GM21381 (cell line): ENCODE measurements around the gene ZNF429.
"Not testable (repeated sequence)": the region's sequence is repeated elsewhere in the genome, so short reads cannot be mapped to it uniquely, and the experiment has no call there.

Experiments used
- ATAC-seq: cut with Tn5 transposase; IDR thresholded peaks from one replicate; pipeline ENCODE4 v1.9.1; 2021; ENCODE audit warnings: mild to moderate bottlenecking, moderate library complexity; ENCODE audit not compliant: unreplicated experiment

Gene ZNF429

DNA sequence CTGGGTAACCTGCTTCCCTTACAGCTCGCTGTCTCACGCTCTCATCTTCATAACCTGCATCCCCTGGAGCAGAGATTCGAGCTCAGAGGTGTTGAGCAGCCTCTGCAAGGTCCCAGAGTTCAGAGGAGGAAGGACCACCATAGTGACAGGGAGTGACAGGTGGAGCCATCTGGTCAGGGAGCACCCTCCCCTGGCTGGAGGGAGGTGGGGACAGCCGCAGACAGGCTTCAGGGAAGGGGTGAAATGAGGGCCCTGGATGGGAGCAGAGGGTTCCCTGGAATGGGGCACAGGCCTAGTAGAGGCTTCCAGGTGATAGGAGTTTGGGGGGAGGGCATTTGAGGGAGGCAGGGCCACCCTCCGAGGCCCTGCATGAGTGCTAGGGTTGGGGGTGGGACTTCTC is 82.1 kb downstream of the ZNF429 start:
- ATAC-seq: no peak

GRCh38 chr19:21588065-21588601 is 82.7 kb downstream of the ZNF429 start:
- no peak for ATAC-seq

DNA sequence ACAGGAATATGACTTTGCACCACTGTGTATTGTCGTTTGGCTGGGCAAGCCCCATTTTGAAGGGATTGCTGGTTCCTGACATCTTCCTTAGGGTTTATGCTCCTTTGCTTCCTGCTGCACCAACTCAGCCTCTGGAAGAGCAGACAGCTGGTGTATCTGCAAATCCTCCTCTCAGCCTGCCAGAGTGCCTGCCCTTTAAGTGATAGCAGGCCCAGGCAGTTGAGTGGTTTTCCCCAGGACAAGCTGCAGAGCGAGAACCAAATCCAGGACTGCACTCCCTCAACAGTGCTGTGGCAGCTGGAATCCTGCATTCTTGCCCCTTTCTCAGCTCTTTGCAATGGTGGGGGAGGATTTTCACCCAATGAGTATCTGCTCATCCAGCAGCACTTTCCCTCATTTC is 85.5 kb downstream of the ZNF429 start:
- ATAC-seq: no peak

- ATAC-seq: no peak
Observed at GRCh38 chr19:21593008-21593481, 87.6 kb downstream of the ZNF429 start.

- no peak for ATAC-seq
Observed at GRCh38 chr19:21593502-21593901, 88.1 kb downstream of the ZNF429 start.

DNA sequence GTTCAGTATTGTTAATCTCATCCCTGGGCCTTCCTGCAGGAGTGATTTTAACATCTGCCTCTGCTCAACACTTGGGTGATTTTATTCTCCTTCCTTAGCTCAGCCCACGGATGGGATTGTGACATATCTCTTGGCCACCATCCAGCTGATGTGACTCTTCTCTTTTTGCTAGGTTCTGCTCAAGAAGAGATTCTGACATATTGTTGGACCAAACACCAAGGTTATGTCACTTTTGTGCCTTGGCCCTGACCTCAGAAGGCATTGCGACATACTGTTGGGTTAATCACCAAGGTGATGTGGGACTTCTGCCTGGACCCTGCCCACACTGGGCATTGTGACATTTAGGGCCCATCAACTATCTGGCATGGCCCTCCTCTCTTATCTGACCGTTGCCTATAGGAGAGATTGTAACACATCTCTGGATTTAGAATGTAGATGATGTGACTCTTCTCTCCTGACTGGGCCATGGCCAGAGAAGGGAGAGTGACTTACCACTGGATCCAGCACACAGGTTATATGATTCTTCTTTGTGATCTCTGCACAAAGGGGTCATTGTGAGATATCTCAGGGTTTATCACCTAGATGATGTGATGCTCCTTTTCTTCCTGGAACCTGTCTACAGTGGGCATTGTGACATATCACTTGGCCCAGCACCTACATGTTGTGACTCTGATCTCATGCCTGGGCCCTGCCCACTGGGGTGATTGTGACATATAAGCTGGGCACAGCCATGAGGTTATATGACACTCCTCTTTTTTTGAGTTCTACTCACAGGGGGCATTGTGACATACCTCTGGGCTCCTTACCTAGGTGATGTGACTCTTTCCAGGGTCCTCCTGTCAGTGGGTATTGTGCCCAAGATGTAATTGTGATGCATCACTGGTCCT is 88.8 kb downstream of the ZNF429 start:
- no peak for ATAC-seq

DNA sequence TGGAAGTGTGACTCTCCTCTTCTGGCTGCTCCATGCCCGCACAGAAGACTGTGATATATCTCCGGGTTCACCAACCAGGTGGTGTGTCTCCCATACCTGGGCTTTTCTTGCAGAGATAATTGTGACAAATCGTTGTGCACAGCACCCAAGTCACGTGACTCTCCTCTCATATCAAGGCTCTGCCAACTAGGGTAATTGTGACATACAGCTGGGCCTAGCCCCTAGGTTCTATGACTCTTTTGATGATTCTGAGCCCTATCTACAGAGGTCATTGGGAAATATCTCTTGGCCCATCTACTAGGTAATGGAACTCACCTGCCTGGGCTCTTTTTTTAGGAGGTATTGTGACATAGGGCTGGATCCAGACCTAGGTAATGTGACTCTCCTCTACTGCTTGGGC is 89.8 kb downstream of the ZNF429 start:
- ATAC-seq: no peak

DNA sequence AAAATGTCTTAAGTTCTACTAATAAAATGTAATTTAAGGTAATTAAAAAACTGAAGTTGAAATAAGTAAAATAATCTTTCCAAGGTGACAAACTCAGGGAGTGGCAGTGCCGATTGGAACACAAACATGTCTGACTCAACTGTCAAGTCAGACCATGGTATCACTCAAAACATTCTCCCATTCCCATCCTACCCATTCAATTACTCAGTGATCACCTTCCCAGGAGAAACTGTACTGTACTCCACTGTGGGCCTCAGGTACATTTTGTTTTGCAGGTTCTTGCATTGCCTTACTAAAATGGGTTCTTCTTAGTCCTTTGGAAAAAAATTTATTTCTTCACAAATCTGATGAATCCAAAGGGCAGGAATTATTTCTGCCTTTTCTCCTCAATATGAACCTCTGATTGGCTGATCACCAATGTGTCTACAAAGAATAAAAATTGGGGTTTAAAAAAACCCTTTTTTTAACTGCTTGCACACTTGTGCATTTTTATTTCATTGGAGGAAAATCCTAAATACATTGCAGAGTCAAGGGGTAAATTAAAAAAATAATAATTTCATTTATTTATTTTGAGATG is 96.8 kb downstream of the ZNF429 start:
- ATAC-seq: no peak

- ATAC-seq: not testable (repeated sequence)
Observed at GRCh38 chr19:21602659-21603430, 97.4 kb downstream of the ZNF429 start.

- no peak for ATAC-seq
Observed at GRCh38 chr19:21603431-21604231, 98.2 kb downstream of the ZNF429 start.

- ATAC-seq: no peak
Observed at GRCh38 chr19:21604351-21604926, 99.0 kb downstream of the ZNF429 start.
